K562 (cell line): Measurements from ENCODE around the gene ZNF174. TPM values are rescaled to one million over a fixed set of nuclear protein-coding genes. Genes with fewer than 3 reads are reported as not detected.

ENCODE experiments used
- CBX1 ChIP-seq: sonication (generic); IDR thresholded peaks from 2 replicates; pipeline ENCODE4 v1.6.1; 2016; ENCODE audit warnings: antibody characterized with exemption, low read depth, mild to moderate bottlenecking
- CC2D1A ChIP-seq: fragments of 450-650 bp; IDR thresholded peaks from 2 replicates; pipeline ENCODE4 v1.6.1; 2017; ENCODE audit warnings: mild to moderate bottlenecking
- CCAR2 ChIP-seq: fragments of 200-400 bp; formaldehyde crosslinking; IDR thresholded peaks from 2 replicates; pipeline ENCODE4 v1.6.1; 2017; ENCODE audit warnings: mild to moderate bottlenecking, low read depth, low read length
- CXXC5 ChIP-seq: fragments of 250-450 bp; sonication (Bioruptor Pico); IDR thresholded peaks from 2 replicates; pipeline ENCODE4 v1.8.0; 2022; ENCODE audit warnings: inconsistent platforms, mild to moderate bottlenecking, moderate library complexity
- ETV1 ChIP-seq: fragments of 450-650 bp; conservative IDR thresholded peaks from 2 replicates; pipeline ENCODE4 v1.6.1; 2016; ENCODE audit warnings: missing genetic modification characterization, control low read depth, low read depth, missing compliant biosample characterization
- GABPA ChIP-seq: fragments of 200-800 bp; sonication (Bioruptor generic); conservative IDR thresholded peaks from 2 replicates; pipeline ENCODE4 v1.6.1; 2016; ENCODE audit warnings: low read depth, missing genetic modification characterization, missing compliant biosample characterization
- GTF2B ChIP-seq: IDR thresholded peaks from 2 replicates; pipeline ENCODE4 v1.6.1; 2011; ENCODE audit not compliant: insufficient read length; ENCODE audit errors: extremely low read depth
- HCFC1 ChIP-seq: IDR thresholded peaks from 2 replicates; pipeline ENCODE4 v1.6.1; 2012; ENCODE audit warnings: low read depth, low read length, improper control_type of control experiment
- HNRNPL ChIP-seq: fragments of 200-400 bp; formaldehyde crosslinking; IDR thresholded peaks from 2 replicates; pipeline ENCODE4 v1.6.1; 2017; ENCODE audit warnings: low read depth, mild to moderate bottlenecking, low read length
- L3MBTL2 ChIP-seq: fragments of 450-650 bp; IDR thresholded peaks from 2 replicates; pipeline ENCODE4 v1.6.1; 2016; ENCODE audit warnings: mild to moderate bottlenecking, moderate library complexity
- MAX ChIP-seq: sonication (generic); formaldehyde crosslinking; IDR thresholded peaks from 2 replicates; pipeline ENCODE4 v1.9.0; 2022; ENCODE audit warnings: mild to moderate bottlenecking, missing genetic modification reagents
- MEIS2 ChIP-seq: fragments of 450-650 bp; IDR thresholded peaks from 2 replicates; pipeline ENCODE4 v1.6.1; 2014; ENCODE audit warnings: mild to moderate bottlenecking; ENCODE audit not compliant: partially characterized antibody
- MNT ChIP-seq, 2 experiments: fragments of 450-650 bp; conservative IDR thresholded peaks; 2 replicates each; pipeline ENCODE4 v1.6.1; 2017; ENCODE audit warnings: mild to moderate bottlenecking in 2 of 2, moderate library complexity in 2 of 2
- NR2C2 ChIP-seq, 2 experiments: fragments of 200-800 bp in 1 of 2; sonication (Bioruptor generic) in 1 of 2; sonication (generic) in 1 of 2; formaldehyde crosslinking in 1 of 2; IDR thresholded peaks; 2 replicates each; pipeline versions ENCODE4 v1.6.1 to v1.8.0; 2016 to 2022; ENCODE audit warnings: mild to moderate bottlenecking in 1 of 2, missing compliant biosample characterization in 1 of 2, missing genetic modification characterization in 1 of 2, missing genetic modification reagents in 1 of 2
- PHF8 ChIP-seq: fragments of 200-600 bp; sonication (generic); IDR thresholded peaks from 2 replicates; pipeline ENCODE4 v1.6.1; 2012; ENCODE audit warnings: mixed run types, mild to moderate bottlenecking, inconsistent platforms, low read length, moderate library complexity, borderline replicate concordance
- PKNOX1 ChIP-seq: fragments of 450-650 bp; IDR thresholded peaks from 2 replicates; pipeline ENCODE4 v1.6.1; 2016
- POLR2AphosphoS2 ChIP-seq: IDR thresholded peaks from 2 replicates; pipeline ENCODE4 v1.6.1; 2012; ENCODE audit warnings: low read length, improper control_type of control experiment
- SRSF1 ChIP-seq: fragments of 200-400 bp; formaldehyde crosslinking; IDR thresholded peaks from 2 replicates; pipeline ENCODE4 v1.6.1; 2017; ENCODE audit warnings: mild to moderate bottlenecking, low read depth, low read length, moderate library complexity
- STAT5A ChIP-seq: IDR thresholded peaks from 2 replicates; pipeline ENCODE4 v1.6.1; 2012; ENCODE audit warnings: low read length, inconsistent platforms, borderline replicate concordance
- THRAP3 ChIP-seq: fragments of 450-650 bp; IDR thresholded peaks from 2 replicates; pipeline ENCODE4 v1.6.1; 2016; ENCODE audit warnings: mild to moderate bottlenecking, inconsistent platforms, borderline replicate concordance
- WHSC1 ChIP-seq: IDR thresholded peaks from one replicate; pipeline ENCODE4 v1.6.1; 2012; ENCODE audit warnings: low read length, control low read depth, inconsistent platforms
- ZBTB34 ChIP-seq: fragments of 250-450 bp; sonication (Bioruptor Pico); IDR thresholded peaks from 2 replicates; pipeline ENCODE4 v1.8.0; 2021; ENCODE audit warnings: mild to moderate bottlenecking, moderate library complexity
- ZNF175 ChIP-seq: fragments of 200-800 bp; sonication (Bioruptor generic); IDR thresholded peaks from 2 replicates; pipeline ENCODE4 v1.6.1; 2016; ENCODE audit warnings: low read depth, mild to moderate bottlenecking, missing genetic modification characterization, missing compliant biosample characterization
- ZNF408 ChIP-seq: fragments of 250-450 bp; sonication (Bioruptor Pico); IDR thresholded peaks from 2 replicates; pipeline ENCODE4 v1.4.0; 2020; ENCODE audit warnings: low read depth, mild to moderate bottlenecking, moderate library complexity
- ZNF444 ChIP-seq: fragments of 250-450 bp; sonication (Bioruptor Pico); IDR thresholded peaks from 2 replicates; pipeline ENCODE4 v1.4.0; 2020; ENCODE audit warnings: mild to moderate bottlenecking, moderate library complexity
- polyA plus RNA-seq, 8 experiments: library from polyadenylated mRNA; depleted of rRNA in 4 of 8; stranded (reverse) in 5 of 8; unstranded in 3 of 8; fragments of >200 nt; fragmentation: Nextera tagmentation in 2 of 8; fragmentation: Illumina TruSeq in 1 of 8; extraction: Ambion mirVana in 2 of 8; extraction: Trizol in 1 of 8; gene quantifications; 2 replicates each; pipeline versions ENCODE4 v1.2.1 to v1.2.3, GENCODE V29; 2011 to 2014; ENCODE audit warnings: inconsistent platforms in 1 of 8, missing spikeins in 1 of 8
- total RNA-seq, 7 experiments: library from RNA; depleted of rRNA in 6 of 7; stranded (reverse); fragments of >200 nt in 6 of 7; fragmentation: Illumina TruSeq in 2 of 7; extraction: Trizol in 2 of 7; gene quantifications; 2 replicates each; pipeline versions ENCODE4 v1.2.1 to v1.2.3, GENCODE V29; 2011 to 2021; ENCODE audit warnings: low replicate concordance in 1 of 7

The ZNF174 gene
- total and polyA plus RNA-seq, 9 of the 15 experiments (the other 6 are each of a cell fraction or from before 2014, with no cell fraction given) = 5.1 to 19.1 (median 12.5) TPM

GRCh38 chr16:3431779-3432219 is 30.8 kb downstream of the ZNF174 start (continued):
- no peak for TF ChIP-seq NR2C2 (CRISPR knock-in tag; IDR thresholded peaks at IDR 0.05)
- TF ChIP-seq NR2C2 (tag; IDR thresholded peaks at IDR 0.05) = peak; percentile 55; the same call in 1 of the 2 replicates
- 0 out of 2 replicates have a peak, but pooled peaks have one; percentile 26 for TF ChIP-seq CXXC5 (CRISPR knock-in tag)
- peak; percentile 20; the same call in 1 of the 2 replicates for TF ChIP-seq PHF8
- TF ChIP-seq MEIS2 = peak; percentile 13
- TF ChIP-seq ETV1 (tag) = peak; percentile 66
- TF ChIP-seq CC2D1A = no peak
- TF ChIP-seq HCFC1 = 0 out of 2 replicates have a peak, but pooled peaks have one; percentile 7
- peak; percentile 55 for TF ChIP-seq PKNOX1
- no peak for TF ChIP-seq CCAR2
- TF ChIP-seq THRAP3 = peak; percentile 62; the same call in 1 of the 2 replicates
- TF ChIP-seq MNT (conservative IDR thresholded peaks at IDR 0.05) = peak in 1 of 2 experiments; percentile 51; a peak in 1 of 4 replicates
- 0 out of 2 replicates have a peak, but pooled peaks have one; percentile 32 for TF ChIP-seq MAX (CRISPR knock-in tag)
- no peak for TF ChIP-seq STAT5A
- no peak for TF ChIP-seq ZNF444 (CRISPR knock-in tag)
- TF ChIP-seq GABPA (tag) = peak; percentile 88
- no peak for TF ChIP-seq WHSC1
- no peak for TF ChIP-seq HNRNPL
- no peak for TF ChIP-seq GTF2B
- TF ChIP-seq CBX1 = 0 out of 2 replicates have a peak, but pooled peaks have one; percentile 69
- TF ChIP-seq L3MBTL2 = peak; percentile 32; the same call in 1 of the 2 replicates
- TF ChIP-seq ZNF408 = no peak
- TF ChIP-seq ZBTB34 = no peak
- TF ChIP-seq POLR2AphosphoS2 = no peak
- TF ChIP-seq SRSF1 = peak; percentile 57; the same call in 1 of the 2 replicates
- TF ChIP-seq ZNF175 (CRISPR knock-in tag) = no peak
